ENCODE results near the gene PDLIM7. TPM values are rescaled to one million over a fixed set of nuclear protein-coding genes. Genes with fewer than 3 reads are reported as not detected.
A peak's percentile ranks its signal among the peaks of the same experiment; 100 is the strongest.

PDLIM7 gene
- total and polyA plus RNA-seq, 10 of the 15 experiments (the other 5 are each of a cell fraction or from before 2014, with no cell fraction given), result 0.82 to 36.6 (median 19.3) TPM

- BruUV-seq (replicated peaks), result no TSS peak
- Histone ChIP-seq H3K4me2 (ENCODE audit: control insufficient read depth, insufficient read depth) (peak overlapping the region; percentile 64), H3K9me3 (replicated peaks; ENCODE audit: control insufficient read depth, insufficient read depth, low read length) (no peaks in the 10 kb centered on the region), H4K20me1 (ENCODE audit: control insufficient read depth, insufficient read depth) (no peaks in the 10 kb centered on the region), H3K27ac (ENCODE audit: control insufficient read depth, insufficient read depth) (no peak overlapping the region), H3K27me3 (replicated peaks in 1 of 2; ENCODE audit: control insufficient read depth in 2 of 2, insufficient read depth in 2 of 2, low read length in 1 of 2) (no peaks in the 10 kb centered on the region; a peak in 1 of 4 replicates), H3K36me3 (ENCODE audit: control insufficient read depth in 2 of 2, insufficient read depth in 2 of 2, low read length in 1 of 2) (peaks cover 0 to 4% of the 10 kb centered on the region in 2 experiments; a peak in 2 of 4 replicates), H3K79me2 (ENCODE audit: control insufficient read depth, insufficient read depth, low read length) (peaks cover 6% of the 10 kb centered on the region), H3K9ac (ENCODE audit: control insufficient read depth, insufficient read depth, low read length) (no peak overlapping the region; the same call in 1 of the 2 replicates), H2AFZ (ENCODE audit: control insufficient read depth, low read depth, low read length) (peak overlapping the region; percentile 76), H3K4me1 (ENCODE audit: control insufficient read depth, insufficient read depth, low read length) (peaks cover 49% of the 10 kb centered on the region), H3K4me3 (peak overlapping the region; percentile 55; the same call in 1 of the 2 replicates)
- RAD21 ChIA-PET (ENCODE audit: unreplicated experiment), result interaction anchor here (0.9 to 1.8 kb wide), 7 partner anchors 10 to 109 kb away, joined by 3 to 17 read pairs (median 6); no protein-coding TSS in a partner anchor
- FAIRE-seq (no peak), DNase-seq (ENCODE audit: low read depth, low spot score) (no peak), ATAC-seq (peak; percentile 7)
- CTCF ChIA-PET, result interaction anchor here (1.0 to 4.9 kb wide), 13 partner anchors 9 to 188 kb away, joined by 3 to 24 read pairs (median 5); partner anchors contain the start of genes DOK3 and F12
- no peak for TF ChIP-seq NFYA (IDR thresholded peaks at IDR 0.05; ENCODE audit: borderline replicate concordance, low read depth, low read length)
- TF ChIP-seq RCOR1 (conservative IDR thresholded peaks at IDR 0.05; ENCODE audit: low read depth, low read length), result 0 out of 2 replicates have a peak, but pooled peaks have one; percentile 12
- TF ChIP-seq ZNF217 (IDR thresholded peaks at IDR 0.05), result 0 out of 2 replicates have a peak, but pooled peaks have one; percentile 6
- 0 out of 2 replicates have a peak, but pooled peaks have one; percentile 7 for TF ChIP-seq IKZF1 (conservative IDR thresholded peaks at IDR 0.05)
- TF ChIP-seq EZH2 (IDR thresholded peaks at IDR 0.05; ENCODE audit: borderline replicate concordance, control insufficient read depth, low read depth, low read length), result 0 out of 2 replicates have a peak, but pooled peaks have one; percentile 26
- TF ChIP-seq ZNF687 (IDR thresholded peaks at IDR 0.05), result 0 out of 2 replicates have a peak, but pooled peaks have one; percentile 34
- TF ChIP-seq POLR2AphosphoS2 (IDR thresholded peaks at IDR 0.05; ENCODE audit: low read depth, low read length), result no peak
- TF ChIP-seq SMARCA5 (IDR thresholded peaks at IDR 0.05), result 0 out of 2 replicates have a peak, but pooled peaks have one; percentile 19
- TF ChIP-seq DPF2 (IDR thresholded peaks at IDR 0.05), result 0 out of 2 replicates have a peak, but pooled peaks have one; percentile 3
- no peak for TF ChIP-seq NFIC (IDR thresholded peaks at IDR 0.05; ENCODE audit: low read depth, low read length)
- TF ChIP-seq LARP7 (IDR thresholded peaks at IDR 0.05), result peak; percentile 69
- TF ChIP-seq CEBPB (IDR thresholded peaks at IDR 0.05; ENCODE audit: borderline replicate concordance in 1 of 2, low read depth in 2 of 2, low read length in 2 of 2), result peak in 1 of 2 experiments; percentile 56; a peak in 1 of 4 replicates
- no peak for TF ChIP-seq TCF7 (IDR thresholded peaks at IDR 0.05; ENCODE audit: borderline replicate concordance)
- no peak for TF ChIP-seq TARDBP (IDR thresholded peaks at IDR 0.05; ENCODE audit: borderline replicate concordance)
- WGBS (ENCODE audit: insufficient coverage, insufficient replicate concordance, low lambda C conversion rate, missing lambda C conversion rate), result 15% methylated on average over 46 of the region's 48 CpGs
- POLR2A ChIA-PET, result interaction anchor here (0.5 to 4.2 kb wide), 11 partner anchors 10 to 346 kb away, joined by 3 to 19 read pairs (median 4); partner anchors contain the start of genes DOK3 and GRK6
- in situ Hi-C loops (cut with MboI) (no loop called here), intact Hi-C loops (cut with micrococcal nuclease; ENCODE audit: unreplicated experiment) (no loop called here)
- SMC1A ChIA-PET (ENCODE audit: uncharacterized antibody, unreplicated experiment), result interaction anchor here (1.0 to 2.2 kb wide), 9 partner anchors 10 to 963 kb away, joined by 3 to 10 read pairs (median 4); no protein-coding TSS in a partner anchor
These were observed 796 bp upstream of the PDLIM7 start for GRCh38 chr5:177498013-177498787.

Measured in GM12878 (cell line).